Adipocyte (in vitro differentiated cells): ENCODE measurements around the gene SEMA3A.

ENCODE experiments used
- DNase-seq: peaks from one replicate; pipeline ENCODE4 v3.0.0-alpha.2; 2015; ENCODE audit warnings: low read depth
- H3K27me3 ChIP-seq: replicated peaks from 2 replicates; pipeline ENCODE4 v1.7.0; 2013; ENCODE audit warnings: mild to moderate bottlenecking, low read length, moderate library complexity; ENCODE audit not compliant: control insufficient read depth, insufficient read depth
- H3K36me3 ChIP-seq: 2 replicates; pipeline ENCODE4 v1.7.0; 2013; ENCODE audit warnings: low read length, mild to moderate bottlenecking, moderate library complexity; ENCODE audit not compliant: control insufficient read depth, insufficient read depth, severe bottlenecking
- H3K4me1 ChIP-seq: 2 replicates; pipeline ENCODE4 v1.7.0; 2013; ENCODE audit warnings: mild to moderate bottlenecking, low read length, moderate library complexity; ENCODE audit not compliant: control insufficient read depth, insufficient read depth
- H3K4me3 ChIP-seq: 2 replicates; pipeline ENCODE4 v1.7.0; 2013; ENCODE audit warnings: mild to moderate bottlenecking, low read length, moderate library complexity
- H3K9ac ChIP-seq: 2 replicates; pipeline ENCODE4 v1.7.0; 2013; ENCODE audit warnings: mild to moderate bottlenecking, low read length, moderate library complexity
- H3K9me3 ChIP-seq: 2 replicates; pipeline ENCODE4 v1.7.0; 2013; ENCODE audit warnings: mild to moderate bottlenecking, low read length, moderate library complexity; ENCODE audit not compliant: control insufficient read depth

Gene SEMA3A

GRCh38 chr7:84009782-84010181, 184.8 kb downstream of the SEMA3A start:
- DNase-seq = peak; percentile 27
- Histone ChIP-seq H3K9ac (no peak overlapping the region), H3K27me3 (no peaks in the 10 kb centered on the region), H3K4me3 (no peak overlapping the region), H3K36me3 (peaks cover under 1% of the 10 kb centered on the region), H3K4me1 (peaks cover 9% of the 10 kb centered on the region), H3K9me3 (no peaks in the 10 kb centered on the region)

GRCh38 chr7:84009051-84009450, 185.5 kb downstream of the SEMA3A start:
- H3K9ac ChIP-seq = no peak overlapping the region
- H3K4me3 ChIP-seq = no peak overlapping the region
- peaks cover 3% of the 10 kb centered on the region for H3K36me3 ChIP-seq

GRCh38 chr7:84003191-84003590, 191.4 kb downstream of the SEMA3A start:
- DNase-seq = no peak
- H3K36me3 ChIP-seq = peaks cover 3% of the 10 kb centered on the region
- H3K4me3 ChIP-seq = no peak overlapping the region
- H3K27me3 ChIP-seq = no peaks in the 10 kb centered on the region
- H3K9ac ChIP-seq = no peak overlapping the region
- no peaks in the 10 kb centered on the region for H3K9me3 ChIP-seq
- no peaks in the 10 kb centered on the region for H3K4me1 ChIP-seq

More at GRCh38 chr7:84009051-84009450, 185.5 kb downstream of the SEMA3A start:
- H3K4me1 ChIP-seq = peaks cover 9% of the 10 kb centered on the region
- peak; percentile 33 for DNase-seq
- H3K27me3 ChIP-seq = no peaks in the 10 kb centered on the region
- H3K9me3 ChIP-seq = no peaks in the 10 kb centered on the region

- peaks cover 3% of the 10 kb centered on the region for H3K36me3 ChIP-seq
- no peaks in the 10 kb centered on the region for H3K9me3 ChIP-seq
- peak; percentile 21 for DNase-seq
- H3K4me1 ChIP-seq = no peaks in the 10 kb centered on the region
- no peaks in the 10 kb centered on the region for H3K27me3 ChIP-seq
- H3K4me3 ChIP-seq = no peak overlapping the region
- H3K9ac ChIP-seq = no peak overlapping the region
Measured at GRCh38 chr7:84002348-84002747, 192.2 kb downstream of the SEMA3A start.

GRCh38 chr7:83996879-83997278, 197.7 kb downstream of the SEMA3A start:
- H3K9ac ChIP-seq = no peak overlapping the region
- no peak overlapping the region for H3K4me3 ChIP-seq
- no peaks in the 10 kb centered on the region for H3K36me3 ChIP-seq
- no peaks in the 10 kb centered on the region for H3K9me3 ChIP-seq
- DNase-seq = peak; percentile 50
- H3K27me3 ChIP-seq = no peaks in the 10 kb centered on the region
- H3K4me1 ChIP-seq = no peaks in the 10 kb centered on the region

- Histone ChIP-seq H3K4me1 (peaks cover 13% of the 10 kb centered on the region), H3K9ac (no peak overlapping the region), H3K4me3 (no peak overlapping the region), H3K27me3 (no peaks in the 10 kb centered on the region), H3K9me3 (no peaks in the 10 kb centered on the region), H3K36me3 (no peaks in the 10 kb centered on the region)
- DNase-seq = no peak
Measured at GRCh38 chr7:83987764-83988163, 206.8 kb downstream of the SEMA3A start.

- Histone ChIP-seq H3K36me3 (no peaks in the 10 kb centered on the region), H3K4me1 (peaks cover 13% of the 10 kb centered on the region), H3K9me3 (no peaks in the 10 kb centered on the region), H3K27me3 (no peaks in the 10 kb centered on the region), H3K9ac (no peak overlapping the region), H3K4me3 (no peak overlapping the region)
- DNase-seq = no peak
Measured at GRCh38 chr7:83985821-83986220, 208.8 kb downstream of the SEMA3A start.

GRCh38 chr7:83984591-83984990, 210.0 kb downstream of the SEMA3A start:
- Histone ChIP-seq H3K36me3 (no peaks in the 10 kb centered on the region), H3K9me3 (no peaks in the 10 kb centered on the region), H3K9ac (no peak overlapping the region), H3K27me3 (no peaks in the 10 kb centered on the region), H3K4me3 (no peak overlapping the region), H3K4me1 (peaks cover 13% of the 10 kb centered on the region)
- DNase-seq = no peak

GRCh38 chr7:83984076-83984475, 210.5 kb downstream of the SEMA3A start:
- Histone ChIP-seq H3K27me3 (no peaks in the 10 kb centered on the region), H3K9me3 (no peaks in the 10 kb centered on the region), H3K9ac (peak overlapping the region; percentile 37), H3K36me3 (no peaks in the 10 kb centered on the region), H3K4me1 (peaks cover 13% of the 10 kb centered on the region), H3K4me3 (no peak overlapping the region)
- DNase-seq = no peak

- H3K36me3 ChIP-seq = no peaks in the 10 kb centered on the region
- H3K9ac ChIP-seq = peak overlapping the region; percentile 37
- H3K27me3 ChIP-seq = no peaks in the 10 kb centered on the region
- peaks cover 14% of the 10 kb centered on the region for H3K4me1 ChIP-seq
- H3K4me3 ChIP-seq = no peak overlapping the region
- no peaks in the 10 kb centered on the region for H3K9me3 ChIP-seq
- DNase-seq = no peak
Measured at GRCh38 chr7:83983606-83984005, 211.0 kb downstream of the SEMA3A start.

- H3K4me1 ChIP-seq = peaks cover 6% of the 10 kb centered on the region
- peak; percentile 81 for DNase-seq
- H3K27me3 ChIP-seq = no peaks in the 10 kb centered on the region
- no peaks in the 10 kb centered on the region for H3K36me3 ChIP-seq
- H3K9me3 ChIP-seq = no peaks in the 10 kb centered on the region
- H3K9ac ChIP-seq = no peak overlapping the region
- H3K4me3 ChIP-seq = no peak overlapping the region
Measured at GRCh38 chr7:83976302-83976701, 218.3 kb downstream of the SEMA3A start.

- no peak overlapping the region for H3K4me3 ChIP-seq
- no peak for DNase-seq
- no peaks in the 10 kb centered on the region for H3K9me3 ChIP-seq
- H3K9ac ChIP-seq = no peak overlapping the region
- no peaks in the 10 kb centered on the region for H3K36me3 ChIP-seq
- no peaks in the 10 kb centered on the region for H3K27me3 ChIP-seq
- no peaks in the 10 kb centered on the region for H3K4me1 ChIP-seq
Measured at GRCh38 chr7:83970081-83970480, 224.5 kb downstream of the SEMA3A start.
